A549 (cell line): ENCODE measurements around the gene MYH10. TPM values are rescaled to one million over a fixed set of nuclear protein-coding genes. Genes with fewer than 3 reads are reported as not detected.

Experiments used
- ATAC-seq, 2 experiments: fragments of 200-7000 bp in 1 of 2; fragments of >200 bp in 1 of 2; cut with Nextera tagmentation in 1 of 2; cut with Tn5 transposase in 1 of 2; 3 replicates each; pipeline versions ENCODE4 v1.8.0 to v1.9.1; 2018 to 2020; ENCODE audit warnings: mild to moderate bottlenecking in 1 of 2, moderate library complexity in 1 of 2
- CTCF ChIA-PET: fragments of 300-600 bp; sonication (Branson Sonifier 250); formaldehyde crosslinking; extraction: SDS; loops from one replicate; lab custom pipeline; 2021; ENCODE audit warnings: antibody characterized with exemption, inconsistent platforms; lab: Yijun Ruan, JAX
- POLR2A ChIA-PET: fragments of 350-600 bp; formaldehyde crosslinking; extraction: SDS; loops from one replicate; lab custom pipeline; 2021; ENCODE audit warnings: antibody characterized with exemption, inconsistent platforms; lab: Yijun Ruan, JAX
- DNase-seq, 2 experiments: peaks; one replicate each; pipeline versions ENCODE4 v3.0.0 to v3.0.0-alpha.2; 2011 to 2016; ENCODE audit warnings: low read depth in 1 of 2, low spot score in 1 of 2
- FAIRE-seq: peaks from 2 replicates; lab custom pipeline; 2011; peaks lifted over from hg19 to GRCh38; lab: Jason Lieb, UNC
- H3K27ac ChIP-seq, 2 experiments: fragments of >200 bp; sonication (Bioruptor Twin); formaldehyde crosslinking; 3 replicates each; pipeline ENCODE4 v1.5.1; 2016 to 2017
- H3K4me1 ChIP-seq: fragments of >200 bp; sonication (Bioruptor Twin); formaldehyde crosslinking; 3 replicates; pipeline ENCODE4 v1.6.1; 2016
- H3K4me2 ChIP-seq: fragments of >200 bp; sonication (Bioruptor Twin); formaldehyde crosslinking; 3 replicates; pipeline ENCODE4 v1.6.1; 2016
- H3K4me3 ChIP-seq: fragments of >200 bp; sonication (Bioruptor Twin); formaldehyde crosslinking; 3 replicates; pipeline ENCODE4 v1.5.1; 2016
- H3K9me3 ChIP-seq: fragments of >200 bp; sonication (Bioruptor Twin); formaldehyde crosslinking; 3 replicates; pipeline ENCODE4 v1.6.1; 2016
- EHF ChIP-seq: fragments of 250-450 bp; sonication (Bioruptor Pico); IDR thresholded peaks from 2 replicates; pipeline ENCODE4 v1.5.0; 2020; ENCODE audit warnings: mild to moderate bottlenecking
- FOSL2 ChIP-seq, 2 experiments: fragments of 450-650 bp in 1 of 2; fragments of >200 bp in 1 of 2; sonication (Bioruptor Twin) in 1 of 2; formaldehyde crosslinking; IDR thresholded peaks; 2 replicates each; pipeline versions ENCODE4 v1.5.0 to v1.6.1; 2016 to 2020; ENCODE audit warnings: mild to moderate bottlenecking in 1 of 2, moderate library complexity in 1 of 2
- FOXS1 ChIP-seq: fragments of 250-450 bp; sonication (Bioruptor Pico); IDR thresholded peaks from 2 replicates; pipeline ENCODE4 v1.5.0; 2020; ENCODE audit warnings: mild to moderate bottlenecking, moderate library complexity
- HOXA7 ChIP-seq: fragments of 250-450 bp; sonication (Bioruptor Pico); IDR thresholded peaks from 2 replicates; pipeline ENCODE4 v1.5.0; 2020; ENCODE audit warnings: mild to moderate bottlenecking, moderate library complexity
- JUN ChIP-seq, 2 experiments: fragments of >200 bp; sonication (Bioruptor Twin); formaldehyde crosslinking; IDR thresholded peaks; 2 replicates in 1 of 2; 3 replicates in 1 of 2; pipeline ENCODE4 v1.6.1; 2016 to 2017
- KDM5A ChIP-seq: fragments of 200-600 bp; sonication (generic); IDR thresholded peaks from 2 replicates; pipeline ENCODE4 v1.6.1; 2016; ENCODE audit warnings: antibody characterized with exemption, mild to moderate bottlenecking
- NFE2L2 ChIP-seq: fragments of 150-350 bp; conservative IDR thresholded peaks from 2 replicates; pipeline ENCODE4 v1.6.1; 2014; ENCODE audit warnings: low read length
- PHF8 ChIP-seq: fragments of 200-600 bp; sonication (generic); IDR thresholded peaks from 2 replicates; pipeline ENCODE4 v1.6.1; 2016; ENCODE audit warnings: low read depth, mild to moderate bottlenecking, antibody characterized with exemption, moderate library complexity, borderline replicate concordance
- POLR2A ChIP-seq: IDR thresholded peaks from 2 replicates; pipeline ENCODE4 v1.6.1; 2012; ENCODE audit warnings: mild to moderate bottlenecking, low read length
- RARB ChIP-seq: fragments of 250-450 bp; sonication (Bioruptor Pico); IDR thresholded peaks from 2 replicates; pipeline ENCODE4 v1.8.0; 2021; ENCODE audit warnings: mild to moderate bottlenecking, moderate library complexity
- SREBF2 ChIP-seq: fragments of 450-650 bp; IDR thresholded peaks from 2 replicates; pipeline ENCODE4 v1.6.1; 2014; ENCODE audit warnings: mild to moderate bottlenecking, moderate library complexity
- WGBS: methylation state at CpG from one replicate; pipeline ENCODE4 v1.1.6; 2017; ENCODE audit errors: missing lambda C conversion rate; 5-methylcytosine and 5-hydroxymethylcytosine counted together
- polyA plus RNA-seq, 4 experiments: library from polyadenylated mRNA; depleted of rRNA in 3 of 4; stranded (reverse); fragments of >200 nt; fragmentation: RNase III in 1 of 4; extraction: RNeasy Plus Mini Kit Qiagen cat#74134 plus additional on column Dnase treatment in 1 of 4; gene quantifications; 2 replicates in 3 of 4; 3 replicates in 1 of 4; pipeline ENCODE4 v1.2.3, GENCODE V29; 2011 to 2017
- TF ChIP-seq, protein P1 (sequence below): IDR thresholded peaks from 2 replicates; pipeline ENCODE4 v1.6.1; 2012
- TF ChIP-seq, protein P2 (sequence below): fragments of 450-650 bp; IDR thresholded peaks from 2 replicates; pipeline ENCODE4 v1.6.1; 2014; ENCODE audit warnings: antibody characterized with exemption
- TF ChIP-seq, protein P3 (sequence below): fragments of >200 bp; sonication (Bioruptor Twin); formaldehyde crosslinking; IDR thresholded peaks from 3 replicates; pipeline ENCODE4 v1.6.1; 2016
- TF ChIP-seq, protein P4 (sequence below): IDR thresholded peaks from 2 replicates; pipeline ENCODE4 v1.6.1; 2012
- TF ChIP-seq, protein P5 (sequence below): fragments of 250-450 bp; sonication (Bioruptor Pico); IDR thresholded peaks from 2 replicates; pipeline ENCODE4 v1.5.0; 2021; ENCODE audit warnings: mild to moderate bottlenecking, moderate library complexity, borderline replicate concordance

MYH10 gene
- polyA plus RNA-seq, 2 of the 4 experiments (the other 2 are of a cell fraction): 26.5 to 28.3 TPM

DNA sequence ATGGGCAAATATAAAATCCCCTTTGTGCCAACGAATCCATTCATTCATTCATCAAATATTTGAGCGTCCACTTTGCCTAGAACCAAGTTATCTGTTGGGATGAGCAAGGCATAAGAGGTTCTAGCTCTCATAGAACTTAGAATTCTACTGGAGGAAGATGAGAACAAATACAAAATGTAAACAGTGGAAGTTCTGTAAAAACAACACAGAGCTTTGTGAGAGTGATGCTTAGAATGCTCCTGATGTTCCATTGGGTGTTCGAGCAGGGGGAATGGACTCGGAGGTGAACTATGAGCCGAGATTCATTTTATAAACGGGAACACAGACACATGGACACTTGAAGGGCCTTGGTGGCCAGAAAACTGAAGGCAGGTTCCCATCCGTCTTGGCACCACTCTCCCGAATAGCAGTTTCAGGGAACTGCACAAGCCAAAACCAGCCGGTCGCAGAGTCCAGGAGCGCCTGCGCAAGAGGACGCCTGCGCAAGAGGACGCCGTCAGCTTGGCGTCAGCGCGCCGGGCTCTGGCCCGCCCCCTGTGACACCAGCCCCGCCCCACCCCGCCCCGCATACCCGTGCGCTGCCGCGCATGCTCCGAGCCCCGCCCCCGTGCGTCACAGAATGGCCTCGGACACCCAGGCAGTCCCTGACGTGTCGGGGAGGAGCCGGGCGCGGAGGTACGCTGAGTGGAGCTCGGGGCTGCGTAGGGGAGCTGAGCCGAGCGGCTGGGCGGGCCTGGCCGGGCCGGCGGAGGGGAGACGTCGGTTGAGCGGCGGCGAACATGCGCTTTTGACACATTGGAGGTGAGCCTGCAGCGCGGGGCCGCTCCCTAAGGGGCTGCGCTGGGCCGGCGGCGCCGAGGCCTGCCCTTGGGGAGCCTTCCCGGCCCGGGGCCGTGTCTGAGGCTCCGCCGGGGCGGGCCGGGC lies 195.0 kb downstream of the MYH10 start, which contains the start of gene NDEL1:
TSS of gene NDEL1 (plus strand) at position 640 of the 924 bp plus-strand sequence. CDS start 8,388 bp downstream, outside the sequence.
- peak within 1 kb of the TSS; percentile 95 for H3K4me3 ChIP-seq
- POLR2A ChIA-PET: interaction anchor here (0.6 to 3.0 kb wide), 21 partner anchors 8 to 536 kb away, joined by 3 to 21 read pairs (median 4); partner anchors contain the start of genes CTC1, KRABD2, MYH10 and PFAS
- WGBS: 2% methylated on average over 60 of the region's 68 CpGs
- ATAC-seq: peak; percentile 96 to 99
- H3K4me2 ChIP-seq: peak within 1 kb of the TSS; percentile 98
- TF ChIP-seq, protein P1, sequence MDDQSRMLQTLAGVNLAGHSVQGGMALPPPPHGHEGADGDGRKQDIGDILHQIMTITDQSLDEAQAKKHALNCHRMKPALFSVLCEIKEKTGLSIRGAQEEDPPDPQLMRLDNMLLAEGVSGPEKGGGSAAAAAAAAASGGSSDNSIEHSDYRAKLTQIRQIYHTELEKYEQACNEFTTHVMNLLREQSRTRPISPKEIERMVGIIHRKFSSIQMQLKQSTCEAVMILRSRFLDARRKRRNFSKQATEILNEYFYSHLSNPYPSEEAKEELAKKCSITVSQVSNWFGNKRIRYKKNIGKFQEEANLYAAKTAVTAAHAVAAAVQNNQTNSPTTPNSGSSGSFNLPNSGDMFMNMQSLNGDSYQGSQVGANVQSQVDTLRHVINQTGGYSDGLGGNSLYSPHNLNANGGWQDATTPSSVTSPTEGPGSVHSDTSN: 0 out of 2 replicates have a peak, but pooled peaks have one; percentile 45
- no peak for TF ChIP-seq FOSL2 (IDR thresholded peaks at IDR 0.05)
- peak; percentile 26; the same call in 1 of the 2 replicates for TF ChIP-seq FOSL2 (CRISPR knock-in tag; IDR thresholded peaks at IDR 0.05)
- TF ChIP-seq PHF8: peak; percentile 99
- TF ChIP-seq, protein P2, sequence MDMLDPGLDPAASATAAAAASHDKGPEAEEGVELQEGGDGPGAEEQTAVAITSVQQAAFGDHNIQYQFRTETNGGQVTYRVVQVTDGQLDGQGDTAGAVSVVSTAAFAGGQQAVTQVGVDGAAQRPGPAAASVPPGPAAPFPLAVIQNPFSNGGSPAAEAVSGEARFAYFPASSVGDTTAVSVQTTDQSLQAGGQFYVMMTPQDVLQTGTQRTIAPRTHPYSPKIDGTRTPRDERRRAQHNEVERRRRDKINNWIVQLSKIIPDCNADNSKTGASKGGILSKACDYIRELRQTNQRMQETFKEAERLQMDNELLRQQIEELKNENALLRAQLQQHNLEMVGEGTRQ: no peak
- TF ChIP-seq, protein P3, sequence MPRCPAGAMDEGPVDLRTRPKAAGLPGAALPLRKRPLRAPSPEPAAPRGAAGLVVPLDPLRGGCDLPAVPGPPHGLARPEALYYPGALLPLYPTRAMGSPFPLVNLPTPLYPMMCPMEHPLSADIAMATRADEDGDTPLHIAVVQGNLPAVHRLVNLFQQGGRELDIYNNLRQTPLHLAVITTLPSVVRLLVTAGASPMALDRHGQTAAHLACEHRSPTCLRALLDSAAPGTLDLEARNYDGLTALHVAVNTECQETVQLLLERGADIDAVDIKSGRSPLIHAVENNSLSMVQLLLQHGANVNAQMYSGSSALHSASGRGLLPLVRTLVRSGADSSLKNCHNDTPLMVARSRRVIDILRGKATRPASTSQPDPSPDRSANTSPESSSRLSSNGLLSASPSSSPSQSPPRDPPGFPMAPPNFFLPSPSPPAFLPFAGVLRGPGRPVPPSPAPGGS: peak; percentile 93
- TF ChIP-seq EHF: no peak
- TF ChIP-seq POLR2A: peak; percentile 84
- TF ChIP-seq HOXA7 (CRISPR knock-in tag): peak; percentile 79; the same call in 1 of the 2 replicates
- TF ChIP-seq, protein P4, sequence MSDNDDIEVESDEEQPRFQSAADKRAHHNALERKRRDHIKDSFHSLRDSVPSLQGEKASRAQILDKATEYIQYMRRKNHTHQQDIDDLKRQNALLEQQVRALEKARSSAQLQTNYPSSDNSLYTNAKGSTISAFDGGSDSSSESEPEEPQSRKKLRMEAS: peak; percentile 32; the same call in 1 of the 2 replicates
- TF ChIP-seq NFE2L2: no peak
- TF ChIP-seq RARB (CRISPR knock-in tag): no peak
- peak; percentile 60 to 82; a peak in 4 of 5 replicates for TF ChIP-seq JUN (IDR thresholded peaks at IDR 0.05)
- TF ChIP-seq, all 56 proteins: peak for 8
- peak; percentile 7 for FAIRE-seq
- CTCF ChIA-PET: interaction anchor here (1.2 to 4.2 kb wide), 8 partner anchors 9 to 351 kb away, joined by 3 to 24 read pairs (median 4); partner anchors contain the start of gene KRABD2
- H3K4me1 ChIP-seq: peaks cover 10% of the 10 kb centered on the region; the same call in 2 of the 3 replicates
- peak; percentile 98 to 100 for DNase-seq
- peak within 1 kb of the TSS; percentile 94 to 95 for H3K27ac ChIP-seq
- no peaks in the 10 kb centered on the region for H3K9me3 ChIP-seq

DNA sequence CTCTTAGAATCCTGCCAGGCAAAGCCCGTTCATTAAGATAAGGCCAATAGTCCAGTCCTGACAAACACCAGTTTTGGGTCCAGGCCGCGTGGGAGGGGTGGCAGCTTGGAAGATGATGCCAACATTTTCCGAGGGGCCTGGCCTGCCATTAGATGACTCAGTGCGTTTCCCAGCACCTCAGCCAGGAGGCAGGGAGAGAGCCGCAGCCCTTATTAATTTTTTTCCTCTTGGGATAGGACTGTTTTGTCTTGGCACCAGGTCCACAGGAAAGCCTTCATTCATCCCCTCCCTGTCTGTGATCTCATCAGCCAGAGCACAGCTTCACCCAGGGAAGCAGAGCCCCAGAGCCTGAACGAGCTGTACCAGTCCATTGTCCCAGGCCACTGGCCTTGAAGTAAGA lies 199.6 kb downstream of the MYH10 start:
- ChIA-PET CTCF (interaction anchor here (1.2 to 3.3 kb wide), 3 partner anchors 21 to 316 kb away, joined by 6 to 19 read pairs (median 6); no protein-coding TSS in a partner anchor), POLR2A (no interaction called here)
- no peak overlapping the region for H3K4me2 ChIP-seq
- ATAC-seq (no peak), FAIRE-seq (no peak), DNase-seq (no peak)
- 73% methylated on average over 7 of the region's 7 CpGs for WGBS
- TF ChIP-seq, protein P2: no peak
- no peak for TF ChIP-seq FOXS1 (CRISPR knock-in tag)
- no peak for TF ChIP-seq KDM5A
- TF ChIP-seq, protein P5, sequence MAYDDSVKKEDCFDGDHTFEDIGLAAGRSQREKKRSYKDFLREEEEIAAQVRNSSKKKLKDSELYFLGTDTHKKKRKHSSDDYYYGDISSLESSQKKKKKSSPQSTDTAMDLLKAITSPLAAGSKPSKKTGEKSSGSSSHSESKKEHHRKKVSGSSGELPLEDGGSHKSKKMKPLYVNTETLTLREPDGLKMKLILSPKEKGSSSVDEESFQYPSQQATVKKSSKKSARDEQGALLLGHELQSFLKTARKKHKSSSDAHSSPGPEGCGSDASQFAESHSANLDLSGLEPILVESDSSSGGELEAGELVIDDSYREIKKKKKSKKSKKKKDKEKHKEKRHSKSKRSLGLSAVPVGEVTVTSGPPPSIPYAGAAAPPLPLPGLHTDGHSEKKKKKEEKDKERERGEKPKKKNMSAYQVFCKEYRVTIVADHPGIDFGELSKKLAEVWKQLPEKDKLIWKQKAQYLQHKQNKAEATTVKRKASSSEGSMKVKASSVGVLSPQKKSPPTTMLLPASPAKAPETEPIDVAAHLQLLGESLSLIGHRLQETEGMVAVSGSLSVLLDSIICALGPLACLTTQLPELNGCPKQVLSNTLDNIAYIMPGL (CRISPR knock-in tag): no peak
- TF ChIP-seq SREBF2: no peak
- H3K4me3 ChIP-seq: no peak overlapping the region
- H3K27ac ChIP-seq: no peak overlapping the region
- no peaks in the 10 kb centered on the region for H3K9me3 ChIP-seq
- H3K4me1 ChIP-seq: no peaks in the 10 kb centered on the region
